Endothelial cell of umbilical vein (primary cell): ENCODE measurements around the gene RAD51B. TPM values are rescaled to one million over a fixed set of nuclear protein-coding genes. Genes with fewer than 3 reads are reported as not detected.

Experiments used
- BruUV-seq: library from RNA; stranded (reverse); fragments of 400-500 nt; replicated peaks from 2 replicates; lab custom pipeline; 2021; lab: Mats Ljungman, UMichigan
- CTCF ChIA-PET: fragments of 300-600, 350-600 bp; sonication (Branson Sonifier 250); formaldehyde crosslinking; loops from one replicate; lab custom pipeline; 2021; ENCODE audit warnings: antibody characterized with exemption, inconsistent platforms; lab: Charles Lee
- POLR2A ChIA-PET: fragments of 300-600, 350-600 bp; sonication (Branson Sonifier 250); formaldehyde crosslinking; loops from one replicate; lab custom pipeline; 2021; ENCODE audit warnings: antibody characterized with exemption, inconsistent platforms; lab: Charles Lee
- DNase-seq: peaks from one replicate; pipeline ENCODE4 v3.0.0-alpha.2; 2011; ENCODE audit warnings: low read depth, low spot score
- FAIRE-seq: peaks from 2 replicates; lab custom pipeline; 2011; peaks lifted over from hg19 to GRCh38; lab: Jason Lieb, UNC
- H2AFZ ChIP-seq: 2 replicates; pipeline ENCODE4 v1.6.0; 2012; ENCODE audit warnings: low read depth, low read length, control low read depth, inconsistent platforms
- H3K27ac ChIP-seq: 2 replicates; pipeline ENCODE4 v1.5.1; 2011; ENCODE audit warnings: low read depth, mild to moderate bottlenecking, control low read depth, low read length, moderate library complexity; ENCODE audit not compliant: insufficient read depth
- H3K27me3 ChIP-seq, 2 experiments: 2 replicates each; pipeline versions ENCODE4 v1.6.0 to v1.6.1; 2011; ENCODE audit warnings: low read length in 2 of 2, mixed read lengths in 1 of 2; ENCODE audit not compliant: control insufficient read depth in 2 of 2, insufficient read depth in 2 of 2
- H3K36me3 ChIP-seq, 2 experiments: 2 replicates in 1 of 2; 3 replicates in 1 of 2; pipeline ENCODE4 v1.5.1; 2011; ENCODE audit warnings: low read length in 2 of 2, mild to moderate bottlenecking in 1 of 2, moderate library complexity in 1 of 2; ENCODE audit not compliant: control insufficient read depth in 2 of 2, insufficient read depth in 2 of 2; ENCODE audit errors: extremely low read depth in 1 of 2
- H3K4me1 ChIP-seq: 3 replicates; pipeline ENCODE4 v1.5.1; 2011; ENCODE audit warnings: mild to moderate bottlenecking, low read length; ENCODE audit not compliant: control insufficient read depth, insufficient read depth; ENCODE audit errors: extremely low read depth
- H3K4me2 ChIP-seq: 2 replicates; pipeline ENCODE4 v1.6.1; 2011; ENCODE audit warnings: low read length, control low read depth, mixed read lengths; ENCODE audit not compliant: insufficient read depth
- H3K4me3 ChIP-seq, 3 experiments: fragments of 200-600 bp in 1 of 3; sonication (generic), shearing (Covaris generic) in 1 of 3; replicated peaks in 1 of 3; 2 replicates each; pipeline ENCODE4 v1.5.1; 2011 to 2016; ENCODE audit warnings: control low read depth in 3 of 3, low read length in 3 of 3, mild to moderate bottlenecking in 2 of 3, inconsistent platforms in 1 of 3, low read depth in 1 of 3, moderate library complexity in 1 of 3; ENCODE audit not compliant: insufficient read depth in 1 of 3
- H3K79me2 ChIP-seq: 2 replicates; pipeline ENCODE4 v1.6.0; 2012; ENCODE audit warnings: low read length, inconsistent platforms; ENCODE audit not compliant: control insufficient read depth, insufficient read depth
- H3K9ac ChIP-seq: replicated peaks from 2 replicates; pipeline ENCODE3; 2011; ENCODE audit warnings: low read length, control low read depth; ENCODE audit not compliant: insufficient read depth; ENCODE audit errors: extremely low read depth
- H3K9me1 ChIP-seq: replicated peaks from 3 replicates; pipeline ENCODE4 v1.6.0; 2011; ENCODE audit warnings: mild to moderate bottlenecking, low read length; ENCODE audit not compliant: control insufficient read depth, insufficient read depth; ENCODE audit errors: extremely low read depth
- H3K9me3 ChIP-seq: replicated peaks from 2 replicates; pipeline ENCODE4 v1.5.1; 2012; ENCODE audit warnings: low read length, inconsistent platforms; ENCODE audit not compliant: control insufficient read depth, insufficient read depth
- H4K20me1 ChIP-seq: replicated peaks from 2 replicates; pipeline ENCODE3; 2011; ENCODE audit warnings: mild to moderate bottlenecking, low read length; ENCODE audit not compliant: control insufficient read depth, insufficient read depth; ENCODE audit errors: extremely low read depth
- EZH2 ChIP-seq: IDR thresholded peaks from 2 replicates; pipeline ENCODE4 v1.6.1; 2012; ENCODE audit warnings: borderline replicate concordance, low read depth, mild to moderate bottlenecking, moderate library complexity, low read length, inconsistent platforms; ENCODE audit not compliant: severe bottlenecking
- FOS ChIP-seq: IDR thresholded peaks from 2 replicates; pipeline ENCODE4 v1.6.1; 2011; ENCODE audit warnings: mild to moderate bottlenecking, low read length, moderate library complexity, borderline replicate concordance; ENCODE audit not compliant: insufficient read depth
- GATA2 ChIP-seq: IDR thresholded peaks from 2 replicates; pipeline ENCODE4 v1.7.0; 2011; ENCODE audit warnings: low read depth, mild to moderate bottlenecking, moderate library complexity, mixed read lengths, low read length; ENCODE audit not compliant: insufficient read length, insufficient read depth
- JUN ChIP-seq: IDR thresholded peaks from 2 replicates; pipeline ENCODE4 v1.6.1; 2011; ENCODE audit warnings: borderline replicate concordance, low read depth; ENCODE audit not compliant: insufficient read length, insufficient read depth
- MYC ChIP-seq: IDR thresholded peaks from one replicate; pipeline ENCODE4 v1.6.1; 2011; ENCODE audit warnings: mild to moderate bottlenecking, low read depth, low read length
- POLR2A ChIP-seq: IDR thresholded peaks from 2 replicates; pipeline ENCODE4 v1.6.1; 2012; ENCODE audit warnings: low read depth, mild to moderate bottlenecking, control low read depth, low read length
- POLR2AphosphoS5 ChIP-seq: IDR thresholded peaks from 2 replicates; pipeline ENCODE4 v1.6.1; 2012; ENCODE audit warnings: low read depth, mild to moderate bottlenecking, control low read depth, low read length, moderate library complexity; ENCODE audit not compliant: insufficient read depth
- dilution Hi-C: fragments of 300-500 bp; cut with MboI; formaldehyde crosslinking; loops from one replicate; pipeline ENCODE4 v1.15.0; 2019; ENCODE audit warnings: low sequenced_read_pairs; ENCODE audit not compliant: extremely low pct_ligation_motif_present
- intact Hi-C: fragments of 100-400 bp; cut with micrococcal nuclease; formaldehyde crosslinking; loops from one replicate; pipeline ENCODE4 v1.10.0; 2022
- polyA plus RNA-seq, 4 experiments: library from polyadenylated mRNA; depleted of rRNA in 3 of 4; stranded (reverse) in 3 of 4; unstranded in 1 of 4; fragments of >200 nt; gene quantifications; 2 replicates each; pipeline versions ENCODE4 v1.2.1 to v1.2.3, GENCODE V29; 2011 to 2012; ENCODE audit warnings: missing spikeins in 1 of 4
- total RNA-seq: library from RNA; stranded (reverse); gene quantifications from 2 replicates; pipeline ENCODE4 v1.2.3, GENCODE V29; 2021
- TF ChIP-seq, protein P1 (sequence below): IDR thresholded peaks from 2 replicates; pipeline ENCODE4 v1.6.1; 2011; ENCODE audit not compliant: insufficient read depth, insufficient read length
- TF ChIP-seq, protein P2 (sequence below), 2 donors: IDR thresholded peaks; 1 replicate in 1 of 2; 2 replicates in 1 of 2; pipeline ENCODE4 v1.5.1; 2011; ENCODE audit warnings: low read length in 2 of 2, mild to moderate bottlenecking in 2 of 2, moderate library complexity in 2 of 2, control low read depth in 1 of 2, inconsistent platforms in 1 of 2, low read depth in 1 of 2; ENCODE audit not compliant: insufficient read depth in 1 of 2; ENCODE audit errors: extremely low read depth in 1 of 2

Gene RAD51B
- total and polyA plus RNA-seq, 2 donors (not counting 3 experiments of a cell fraction or from before 2014, with no cell fraction given), result 3.9 to 19.0 TPM

DNA sequence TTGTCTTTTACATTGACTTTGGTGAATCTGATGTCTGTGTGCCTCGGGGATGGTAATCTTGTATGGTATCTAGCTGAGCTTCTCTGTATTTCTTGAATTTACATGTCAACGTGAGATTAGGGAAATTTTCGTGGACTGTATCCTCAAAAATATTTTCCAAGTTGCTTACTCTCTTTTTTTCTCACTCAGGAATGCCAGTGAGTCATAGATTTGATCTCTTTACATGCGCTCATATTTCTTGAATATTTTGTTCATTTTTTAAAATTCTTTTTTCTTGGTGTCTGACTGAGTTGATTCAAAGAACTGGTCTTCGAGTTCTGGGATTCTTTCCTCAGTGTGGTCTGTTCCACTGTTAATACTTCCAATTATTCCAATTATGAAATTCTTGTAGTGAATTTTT, 207.7 kb downstream of the RAD51B start:
- dilution Hi-C loops (no loop called here), intact Hi-C loops (no loop called here)
- Histone ChIP-seq H3K27me3 (no peaks in the 10 kb centered on the region), H3K9ac (no peak overlapping the region), H3K4me2 (no peak overlapping the region), H2AFZ (no peak overlapping the region), H3K4me3 (no peak overlapping the region), H3K4me1 (no peaks in the 10 kb centered on the region), H3K36me3 (no peaks in the 10 kb centered on the region), H3K27ac (no peak overlapping the region), H3K79me2 (no peaks in the 10 kb centered on the region), H4K20me1 (no peaks in the 10 kb centered on the region), H3K9me3 (no peaks in the 10 kb centered on the region), H3K9me1 (no peaks in the 10 kb centered on the region)
- ChIA-PET POLR2A (no interaction called here), CTCF (interaction anchor here (1.0 to 1.1 kb wide), 2 partner anchors 13 to 134 kb away, joined by 3 read pairs; no protein-coding TSS in a partner anchor)
- FAIRE-seq (no peak), DNase-seq (no peak)
- TF ChIP-seq, protein P1, sequence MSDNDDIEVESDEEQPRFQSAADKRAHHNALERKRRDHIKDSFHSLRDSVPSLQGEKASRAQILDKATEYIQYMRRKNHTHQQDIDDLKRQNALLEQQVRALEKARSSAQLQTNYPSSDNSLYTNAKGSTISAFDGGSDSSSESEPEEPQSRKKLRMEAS, result no peak
- TF ChIP-seq, protein P2, sequence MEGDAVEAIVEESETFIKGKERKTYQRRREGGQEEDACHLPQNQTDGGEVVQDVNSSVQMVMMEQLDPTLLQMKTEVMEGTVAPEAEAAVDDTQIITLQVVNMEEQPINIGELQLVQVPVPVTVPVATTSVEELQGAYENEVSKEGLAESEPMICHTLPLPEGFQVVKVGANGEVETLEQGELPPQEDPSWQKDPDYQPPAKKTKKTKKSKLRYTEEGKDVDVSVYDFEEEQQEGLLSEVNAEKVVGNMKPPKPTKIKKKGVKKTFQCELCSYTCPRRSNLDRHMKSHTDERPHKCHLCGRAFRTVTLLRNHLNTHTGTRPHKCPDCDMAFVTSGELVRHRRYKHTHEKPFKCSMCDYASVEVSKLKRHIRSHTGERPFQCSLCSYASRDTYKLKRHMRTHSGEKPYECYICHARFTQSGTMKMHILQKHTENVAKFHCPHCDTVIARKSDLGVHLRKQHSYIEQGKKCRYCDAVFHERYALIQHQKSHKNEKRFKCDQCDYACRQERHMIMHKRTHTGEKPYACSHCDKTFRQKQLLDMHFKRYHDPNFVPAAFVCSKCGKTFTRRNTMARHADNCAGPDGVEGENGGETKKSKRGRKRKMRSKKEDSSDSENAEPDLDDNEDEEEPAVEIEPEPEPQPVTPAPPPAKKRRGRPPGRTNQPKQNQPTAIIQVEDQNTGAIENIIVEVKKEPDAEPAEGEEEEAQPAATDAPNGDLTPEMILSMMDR (IDR thresholded peaks at IDR 0.05; ENCODE audit: extremely low read depth in 1 of 2, insufficient read depth in 1 of 2, low read depth in 1 of 2, low read length in 2 of 2), result no peak
- TF ChIP-seq POLR2AphosphoS5 (no peak), GATA2 (no peak), FOS (no peak), POLR2A (no peak), JUN (no peak), EZH2 (no peak), MYC (no peak)
- no TSS peak for BruUV-seq
